Measurements from ENCODE around the gene CIROP.
"Not testable (repeated sequence)": the region's sequence is repeated elsewhere in the genome, so short reads cannot be mapped to it uniquely, and the experiment has no call there.

The CIROP gene

GRCh38 chr14:23112359-23113178, 7.8 kb upstream of the CIROP start:
- DNase-seq = no peak

GRCh38 chr14:23110579-23111365, 6.0 kb upstream of the CIROP start:
- DNase-seq = no peak

GRCh38 chr14:23109769-23110168, 5.0 kb upstream of the CIROP start:
- DNase-seq = no peak

- not testable (repeated sequence) for DNase-seq
Measured at GRCh38 chr14:23108169-23108568, 3.4 kb upstream of the CIROP start.

GRCh38 chr14:23107620-23108019, 2.8 kb upstream of the CIROP start:
- DNase-seq = not testable (repeated sequence)

- DNase-seq = no peak
Measured at GRCh38 chr14:23106747-23107045, 1.9 kb upstream of the CIROP start.

- DNase-seq = no peak
Measured at GRCh38 chr14:23105348-23105824, 597 bp upstream of the CIROP start.

GRCh38 chr14:23104070-23104590, 659 bp downstream of the CIROP start:
- no peak for DNase-seq

GRCh38 chr14:23103581-23103980, 1.2 kb downstream of the CIROP start:
- DNase-seq = no peak

- no peak for DNase-seq
Measured at GRCh38 chr14:23102801-23103200, 2.0 kb downstream of the CIROP start.

- no peak for DNase-seq
Measured at GRCh38 chr14:23101986-23102625, 2.7 kb downstream of the CIROP start.

- no peak for DNase-seq
Measured at GRCh38 chr14:23101213-23101970, 3.4 kb downstream of the CIROP start.

GRCh38 chr14:23099212-23099861, 5.5 kb downstream of the CIROP start:
- DNase-seq = no peak

- DNase-seq = no peak
Measured at GRCh38 chr14:23097786-23098185, 7.0 kb downstream of the CIROP start.

GRCh38 chr14:23095196-23096108, 9.3 kb downstream of the CIROP start, which contains the start of gene C14orf119:
Gene C14orf119, plus strand, starts transcription at chr14:23095505. Its CDS starts 2,154 bp downstream, at chr14:23097659.
- DNase-seq = peak; percentile 100

GRCh38 chr14:23094666-23095195, 10.1 kb downstream of the CIROP start, which contains the start of gene ACIN1:
Gene ACIN1, minus strand, starts transcription at chr14:23095136. Its CDS starts 24 bp downstream, at chr14:23095112.
- DNase-seq = peak; percentile 82

GRCh38 chr14:23093991-23094665, 10.7 kb downstream of the CIROP start:
- no peak for DNase-seq

- DNase-seq = no peak
Measured at GRCh38 chr14:23093526-23093925, 11.3 kb downstream of the CIROP start.

- DNase-seq = no peak
Measured at GRCh38 chr14:23093104-23093503, 11.7 kb downstream of the CIROP start.

Data from CD4-positive, alpha-beta T cell treated with Interleukin-12 subunit alpha and Interleukin-12 subunit beta, for 1 hour (primary cell).